Sigmoid colon (tissue), 3 donors: Measurements from ENCODE around the gene MANEA.
"Not testable (repeated sequence)": the region's sequence is repeated elsewhere in the genome, so short reads cannot be mapped to it uniquely, and the experiment has no call there.

ENCODE experiments used
- POLR2A ChIP-seq, 2 donors: fragments of 450-650 bp; IDR thresholded peaks; one replicate each; pipeline ENCODE4 v1.6.1; 2016; ENCODE audit warnings: antibody characterized with exemption in 2 of 2, mild to moderate bottlenecking in 2 of 2, moderate library complexity in 2 of 2
- TF ChIP-seq, protein P1 (sequence below), 4 experiments: fragments of 450-650 bp in 3 of 4; fragments of 200-600 bp in 1 of 4; IDR thresholded peaks; one replicate each; pipeline ENCODE4 v1.5.1; 2016 to 2019; ENCODE audit warnings: antibody characterized with exemption in 4 of 4, mild to moderate bottlenecking in 3 of 4, moderate library complexity in 2 of 4

DNA sequence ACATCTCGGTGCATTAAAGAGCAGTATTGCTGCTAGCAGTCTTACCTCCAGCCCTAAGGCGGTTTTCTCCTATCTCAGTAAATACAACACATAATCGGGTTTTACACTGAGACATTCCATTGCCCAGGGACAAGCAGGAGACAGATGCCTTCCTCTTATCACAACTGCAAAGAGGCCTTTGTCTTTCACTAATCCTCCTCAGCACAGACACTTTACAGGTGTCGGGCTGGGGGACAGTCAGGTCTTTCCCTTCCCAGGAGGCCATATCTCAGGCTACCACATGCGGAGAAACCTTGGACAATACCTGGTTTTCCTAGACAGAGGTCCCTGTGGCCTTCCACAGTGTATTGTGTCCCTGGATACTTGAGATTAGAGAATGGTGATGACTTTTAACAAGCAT is 16.4 kb upstream of the MANEA start:
- TF ChIP-seq, protein P1, sequence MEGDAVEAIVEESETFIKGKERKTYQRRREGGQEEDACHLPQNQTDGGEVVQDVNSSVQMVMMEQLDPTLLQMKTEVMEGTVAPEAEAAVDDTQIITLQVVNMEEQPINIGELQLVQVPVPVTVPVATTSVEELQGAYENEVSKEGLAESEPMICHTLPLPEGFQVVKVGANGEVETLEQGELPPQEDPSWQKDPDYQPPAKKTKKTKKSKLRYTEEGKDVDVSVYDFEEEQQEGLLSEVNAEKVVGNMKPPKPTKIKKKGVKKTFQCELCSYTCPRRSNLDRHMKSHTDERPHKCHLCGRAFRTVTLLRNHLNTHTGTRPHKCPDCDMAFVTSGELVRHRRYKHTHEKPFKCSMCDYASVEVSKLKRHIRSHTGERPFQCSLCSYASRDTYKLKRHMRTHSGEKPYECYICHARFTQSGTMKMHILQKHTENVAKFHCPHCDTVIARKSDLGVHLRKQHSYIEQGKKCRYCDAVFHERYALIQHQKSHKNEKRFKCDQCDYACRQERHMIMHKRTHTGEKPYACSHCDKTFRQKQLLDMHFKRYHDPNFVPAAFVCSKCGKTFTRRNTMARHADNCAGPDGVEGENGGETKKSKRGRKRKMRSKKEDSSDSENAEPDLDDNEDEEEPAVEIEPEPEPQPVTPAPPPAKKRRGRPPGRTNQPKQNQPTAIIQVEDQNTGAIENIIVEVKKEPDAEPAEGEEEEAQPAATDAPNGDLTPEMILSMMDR (IDR thresholded peaks at IDR 0.05), result not testable (repeated sequence)
- not testable (repeated sequence) for TF ChIP-seq POLR2A (IDR thresholded peaks at IDR 0.05)
